Testis (tissue), 2 donors: ENCODE results near the gene ARFGEF3.

Experiments
- CTCF ChIP-seq, 3 experiments: fragments of 450-650 bp in 2 of 3; fragments of 200-600 bp in 1 of 3; sonication (generic) in 1 of 3; IDR thresholded peaks; one replicate each; pipeline ENCODE4 v1.5.1; 2016 to 2019; ENCODE audit warnings: antibody characterized with exemption in 3 of 3, mild to moderate bottlenecking in 2 of 3, moderate library complexity in 1 of 3
- POLR2A ChIP-seq: fragments of 450-650 bp; IDR thresholded peaks from one replicate; pipeline ENCODE4 v1.6.1; 2017; ENCODE audit warnings: antibody characterized with exemption, mild to moderate bottlenecking, moderate library complexity

GRCh38 chr6:138162111-138162954 is 594 bp downstream of the ARFGEF3 start:
- TF ChIP-seq CTCF (IDR thresholded peaks at IDR 0.05) (no peak), POLR2A (no peak)
